IPS-20b (cell line): ENCODE data around the gene ARMC7.
"Not testable (repeated sequence)": the region's sequence is repeated elsewhere in the genome, so short reads cannot be mapped to it uniquely, and the experiment has no call there.

Source experiments
- H3K27ac ChIP-seq: one replicate; pipeline ENCODE4 v1.5.1; 2013; ENCODE audit warnings: low read length
- H3K27me3 ChIP-seq: 2 replicates; pipeline ENCODE4 v1.6.1; 2013; ENCODE audit warnings: mild to moderate bottlenecking, low read length, inconsistent platforms; ENCODE audit not compliant: insufficient read depth
- H3K36me3 ChIP-seq: 2 replicates; pipeline ENCODE4 v1.6.1; 2013; ENCODE audit warnings: low read depth, mild to moderate bottlenecking, inconsistent platforms, low read length, moderate library complexity; ENCODE audit not compliant: insufficient read depth
- H3K4me1 ChIP-seq: 2 replicates; pipeline ENCODE4 v1.6.1; 2013; ENCODE audit warnings: mild to moderate bottlenecking, control low read depth, inconsistent platforms, low read length, moderate library complexity; ENCODE audit not compliant: insufficient read depth
- H3K4me3 ChIP-seq: 2 replicates; pipeline ENCODE4 v1.5.1; 2013; ENCODE audit warnings: mild to moderate bottlenecking, low read length, inconsistent platforms
- H3K9ac ChIP-seq: 2 replicates; pipeline ENCODE4 v1.6.1; 2013; ENCODE audit warnings: low read depth, mild to moderate bottlenecking, inconsistent platforms, low read length, moderate library complexity
- H3K9me3 ChIP-seq: 2 replicates; pipeline ENCODE4 v1.6.1; 2013; ENCODE audit warnings: mild to moderate bottlenecking, low read depth, low read length, inconsistent platforms; ENCODE audit not compliant: insufficient read depth

Gene ARMC7

GRCh38 chr17:75152922-75153779 is 43.4 kb downstream of the ARMC7 start:
- H3K9ac ChIP-seq = peak overlapping the region; percentile 97
- peaks cover 10% of the 10 kb centered on the region for H3K36me3 ChIP-seq
- peaks cover 9% of the 10 kb centered on the region; the same call in 1 of the 2 replicates for H3K4me1 ChIP-seq
- peak overlapping the region; percentile 50 for H3K27ac ChIP-seq
- no peaks in the 10 kb centered on the region for H3K9me3 ChIP-seq
- peak overlapping the region; percentile 98 for H3K4me3 ChIP-seq
- no peaks in the 10 kb centered on the region for H3K27me3 ChIP-seq

- no peak overlapping the region for H3K27ac ChIP-seq
- H3K4me1 ChIP-seq = peaks cover 9% of the 10 kb centered on the region; the same call in 1 of the 2 replicates
- no peaks in the 10 kb centered on the region for H3K27me3 ChIP-seq
- no peaks in the 10 kb centered on the region for H3K9me3 ChIP-seq
- peak overlapping the region; percentile 98 for H3K4me3 ChIP-seq
- peaks cover 4% of the 10 kb centered on the region for H3K36me3 ChIP-seq
- H3K9ac ChIP-seq = peak overlapping the region; percentile 97; the same call in 1 of the 2 replicates
These were observed 44.0 kb downstream of the ARMC7 start for GRCh38 chr17:75153780-75154194.

GRCh38 chr17:75154195-75155106 is 44.7 kb downstream of the ARMC7 start, which contains the start of gene JPT1:
Gene JPT1, minus strand, starts transcription at chr17:75154512. Its CDS starts 115 bp downstream, at chr17:75154397.
- peaks cover 9% of the 10 kb centered on the region; the same call in 1 of the 2 replicates for H3K4me1 ChIP-seq
- H3K4me3 ChIP-seq = peak within 1 kb of the TSS; percentile 98
- H3K27me3 ChIP-seq = no peaks in the 10 kb centered on the region
- H3K9ac ChIP-seq = peak within 1 kb of the TSS; percentile 97; the same call in 1 of the 2 replicates
- H3K9me3 ChIP-seq = no peaks in the 10 kb centered on the region
- H3K27ac ChIP-seq = no peak within 1 kb of the TSS
- no peaks in the 10 kb centered on the region for H3K36me3 ChIP-seq

- H3K4me3 ChIP-seq = peak overlapping the region; percentile 52
- H3K4me1 ChIP-seq = peaks cover 9% of the 10 kb centered on the region; the same call in 1 of the 2 replicates
- H3K27me3 ChIP-seq = no peaks in the 10 kb centered on the region
- no peak overlapping the region for H3K27ac ChIP-seq
- H3K9me3 ChIP-seq = no peaks in the 10 kb centered on the region
- H3K36me3 ChIP-seq = no peaks in the 10 kb centered on the region
- H3K9ac ChIP-seq = peak overlapping the region; percentile 28; the same call in 1 of the 2 replicates
These were observed 45.4 kb downstream of the ARMC7 start for GRCh38 chr17:75155191-75155601.

GRCh38 chr17:75158480-75158879 is 48.7 kb downstream of the ARMC7 start:
- not testable (repeated sequence) for H3K9ac ChIP-seq, H3K36me3 ChIP-seq, H3K27ac ChIP-seq, H3K4me3 ChIP-seq, H3K27me3 ChIP-seq, H3K4me1 ChIP-seq, H3K9me3 ChIP-seq

GRCh38 chr17:75159196-75160031 is 49.6 kb downstream of the ARMC7 start:
- H3K27ac ChIP-seq = no peak overlapping the region

GRCh38 chr17:75160211-75160610 is 50.4 kb downstream of the ARMC7 start:
- no peak overlapping the region for H3K9ac ChIP-seq
- peaks cover 10% of the 10 kb centered on the region; the same call in 1 of the 2 replicates for H3K36me3 ChIP-seq
- no peak overlapping the region for H3K27ac ChIP-seq

More at GRCh38 chr17:75159196-75160031, 49.6 kb downstream of the ARMC7 start:
- H3K9ac ChIP-seq = no peak overlapping the region
- no peak overlapping the region for H3K4me3 ChIP-seq
- no peaks in the 10 kb centered on the region for H3K27me3 ChIP-seq
- H3K36me3 ChIP-seq = peaks cover 4% of the 10 kb centered on the region; the same call in 1 of the 2 replicates
- no peaks in the 10 kb centered on the region for H3K9me3 ChIP-seq
- H3K4me1 ChIP-seq = peaks cover 4% of the 10 kb centered on the region; the same call in 1 of the 2 replicates

GRCh38 chr17:75163074-75163473 is 53.3 kb downstream of the ARMC7 start:
- no peak overlapping the region for H3K27ac ChIP-seq
- no peaks in the 10 kb centered on the region for H3K4me1 ChIP-seq
- no peaks in the 10 kb centered on the region for H3K9me3 ChIP-seq
- H3K36me3 ChIP-seq = peaks cover 38% of the 10 kb centered on the region
- no peak overlapping the region for H3K9ac ChIP-seq
- H3K27me3 ChIP-seq = no peaks in the 10 kb centered on the region
- no peak overlapping the region for H3K4me3 ChIP-seq

More at GRCh38 chr17:75160211-75160610, 50.4 kb downstream of the ARMC7 start:
- Histone ChIP-seq H3K4me3 (no peak overlapping the region), H3K4me1 (no peaks in the 10 kb centered on the region; the same call in 1 of the 2 replicates), H3K27me3 (no peaks in the 10 kb centered on the region), H3K9me3 (no peaks in the 10 kb centered on the region)

GRCh38 chr17:75164606-75165005 is 54.8 kb downstream of the ARMC7 start:
- peaks cover 52% of the 10 kb centered on the region for H3K36me3 ChIP-seq

GRCh38 chr17:75168998-75169397 is 59.2 kb downstream of the ARMC7 start:
- H3K9ac ChIP-seq = no peak overlapping the region
- H3K36me3 ChIP-seq = peaks cover 91% of the 10 kb centered on the region
- no peak overlapping the region for H3K4me3 ChIP-seq
- H3K9me3 ChIP-seq = no peaks in the 10 kb centered on the region
- no peak overlapping the region for H3K27ac ChIP-seq
- H3K4me1 ChIP-seq = no peaks in the 10 kb centered on the region
- H3K27me3 ChIP-seq = no peaks in the 10 kb centered on the region

More at GRCh38 chr17:75164606-75165005, 54.8 kb downstream of the ARMC7 start:
- H3K4me3 ChIP-seq, H3K4me1 ChIP-seq, H3K27me3 ChIP-seq, H3K9ac ChIP-seq, H3K27ac ChIP-seq, H3K9me3 ChIP-seq: not testable (repeated sequence)
